ENCODE data around the gene NRN1L.

NRN1L gene

DNA sequence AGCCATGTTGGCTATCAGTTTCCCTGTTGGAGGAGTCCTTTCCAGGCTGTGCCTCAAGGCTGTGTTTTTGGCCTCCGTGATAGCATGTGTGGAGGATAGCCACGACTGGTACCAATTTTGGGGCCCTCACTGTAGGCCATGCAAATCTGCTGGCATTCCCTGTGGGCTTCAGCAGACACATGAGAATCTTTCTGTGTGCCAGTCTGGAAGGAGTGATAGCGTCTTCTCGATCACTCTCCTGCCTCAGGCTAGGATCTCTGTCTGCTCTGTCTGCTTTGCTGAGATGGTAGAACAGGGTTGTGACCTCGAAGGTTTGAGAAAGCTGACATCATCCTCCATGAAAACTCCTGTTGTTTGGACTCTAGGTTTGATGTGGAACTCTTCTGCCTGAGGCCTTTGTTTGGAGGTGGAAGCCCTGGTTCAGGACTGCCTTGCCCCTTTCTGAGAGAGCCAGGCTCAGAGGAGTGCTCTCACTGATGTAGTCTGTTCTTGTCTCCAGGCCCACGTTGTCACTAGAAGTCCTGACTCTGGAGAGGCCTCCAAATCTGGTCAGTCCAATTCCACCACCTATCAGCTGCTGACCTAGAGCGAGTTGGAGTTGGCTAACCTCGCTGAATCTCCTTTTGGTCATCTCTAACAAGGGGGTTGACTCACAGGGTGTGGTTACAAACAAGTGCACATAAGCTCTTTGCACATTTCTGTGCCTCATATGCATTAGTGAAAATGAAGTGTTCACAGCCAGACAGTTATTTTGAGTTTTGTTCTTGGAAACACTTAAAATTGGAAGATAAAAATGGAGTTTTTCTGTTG is 23.9 kb upstream of the NRN1L start:
- no peak for TF ChIP-seq FOXP2 (optimal IDR thresholded peaks at IDR 0.05; ENCODE audit: borderline replicate concordance, extremely low read depth, extremely low read length, insufficient read depth)
- no peak for TF ChIP-seq POLR2AphosphoS5 (IDR thresholded peaks at IDR 0.05; ENCODE audit: low read depth, low read length)

GRCh38 chr16:67861877-67862276 is 22.8 kb upstream of the NRN1L start:
- TF ChIP-seq POLR2AphosphoS5 (IDR thresholded peaks at IDR 0.05; ENCODE audit: low read depth, low read length): no peak
- TF ChIP-seq TAF1 (IDR thresholded peaks at IDR 0.05; ENCODE audit: borderline replicate concordance, insufficient read depth, low read length): no peak
- TF ChIP-seq, protein P1, sequence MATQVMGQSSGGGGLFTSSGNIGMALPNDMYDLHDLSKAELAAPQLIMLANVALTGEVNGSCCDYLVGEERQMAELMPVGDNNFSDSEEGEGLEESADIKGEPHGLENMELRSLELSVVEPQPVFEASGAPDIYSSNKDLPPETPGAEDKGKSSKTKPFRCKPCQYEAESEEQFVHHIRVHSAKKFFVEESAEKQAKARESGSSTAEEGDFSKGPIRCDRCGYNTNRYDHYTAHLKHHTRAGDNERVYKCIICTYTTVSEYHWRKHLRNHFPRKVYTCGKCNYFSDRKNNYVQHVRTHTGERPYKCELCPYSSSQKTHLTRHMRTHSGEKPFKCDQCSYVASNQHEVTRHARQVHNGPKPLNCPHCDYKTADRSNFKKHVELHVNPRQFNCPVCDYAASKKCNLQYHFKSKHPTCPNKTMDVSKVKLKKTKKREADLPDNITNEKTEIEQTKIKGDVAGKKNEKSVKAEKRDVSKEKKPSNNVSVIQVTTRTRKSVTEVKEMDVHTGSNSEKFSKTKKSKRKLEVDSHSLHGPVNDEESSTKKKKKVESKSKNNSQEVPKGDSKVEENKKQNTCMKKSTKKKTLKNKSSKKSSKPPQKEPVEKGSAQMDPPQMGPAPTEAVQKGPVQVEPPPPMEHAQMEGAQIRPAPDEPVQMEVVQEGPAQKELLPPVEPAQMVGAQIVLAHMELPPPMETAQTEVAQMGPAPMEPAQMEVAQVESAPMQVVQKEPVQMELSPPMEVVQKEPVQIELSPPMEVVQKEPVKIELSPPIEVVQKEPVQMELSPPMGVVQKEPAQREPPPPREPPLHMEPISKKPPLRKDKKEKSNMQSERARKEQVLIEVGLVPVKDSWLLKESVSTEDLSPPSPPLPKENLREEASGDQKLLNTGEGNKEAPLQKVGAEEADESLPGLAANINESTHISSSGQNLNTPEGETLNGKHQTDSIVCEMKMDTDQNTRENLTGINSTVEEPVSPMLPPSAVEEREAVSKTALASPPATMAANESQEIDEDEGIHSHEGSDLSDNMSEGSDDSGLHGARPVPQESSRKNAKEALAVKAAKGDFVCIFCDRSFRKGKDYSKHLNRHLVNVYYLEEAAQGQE (IDR thresholded peaks at IDR 0.05; ENCODE audit: insufficient read depth in 1 of 2, low read depth in 2 of 2, low read length in 2 of 2): no peak
- no peak for TF ChIP-seq SIN3A (IDR thresholded peaks at IDR 0.05; ENCODE audit: borderline replicate concordance, insufficient read depth, low read length)
- TF ChIP-seq FOXP2 (optimal IDR thresholded peaks at IDR 0.05; ENCODE audit: borderline replicate concordance, extremely low read depth, extremely low read length, insufficient read depth): no peak

DNA sequence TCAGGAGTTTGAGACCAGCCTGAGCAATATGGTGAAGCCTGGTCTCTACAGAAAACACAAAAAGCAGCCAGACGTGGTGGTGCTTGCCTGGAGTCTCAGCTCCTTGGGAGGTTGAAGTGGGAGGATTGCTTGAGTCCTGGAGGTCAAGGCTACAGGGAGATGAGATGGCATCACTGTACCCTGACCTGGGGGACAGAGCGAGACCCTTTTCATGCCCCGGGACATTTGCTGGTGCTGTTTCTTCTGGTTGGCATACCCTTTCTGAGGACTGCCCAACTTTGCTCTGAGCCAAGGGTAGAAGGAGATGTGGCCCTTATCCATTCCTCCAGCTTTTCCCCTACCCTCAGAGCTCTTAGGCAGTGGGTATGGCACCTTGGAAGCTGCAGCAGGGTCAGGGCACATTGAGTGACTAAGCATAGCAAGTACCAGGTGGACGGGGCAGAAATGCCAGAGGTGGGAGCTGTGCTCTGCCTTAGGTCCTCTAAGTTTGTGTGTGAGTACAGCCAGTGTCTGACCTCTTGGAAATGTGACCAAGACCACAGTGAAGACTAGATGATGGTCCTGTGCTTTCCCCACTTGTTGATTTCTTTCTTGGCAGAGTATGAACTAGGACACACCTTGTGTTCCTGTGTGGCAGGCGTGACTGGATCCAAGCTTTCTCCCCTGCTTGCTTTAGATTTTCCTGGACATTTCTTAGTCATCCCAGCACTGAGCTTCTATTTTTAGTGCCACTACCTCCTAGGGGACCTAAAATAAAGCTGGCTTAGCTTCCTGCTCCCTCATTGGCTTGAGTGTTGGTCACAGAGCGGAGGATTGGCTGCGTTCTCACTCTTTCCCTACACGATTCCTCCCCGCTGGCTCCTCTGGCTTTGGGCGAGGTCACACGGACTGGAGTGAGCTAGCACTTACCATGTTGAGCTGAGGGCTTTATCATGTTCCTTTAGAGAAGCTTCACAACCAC is 21.8 kb upstream of the NRN1L start:
- TF ChIP-seq SIN3A (IDR thresholded peaks at IDR 0.05; ENCODE audit: borderline replicate concordance, insufficient read depth, low read length): no peak

DNA sequence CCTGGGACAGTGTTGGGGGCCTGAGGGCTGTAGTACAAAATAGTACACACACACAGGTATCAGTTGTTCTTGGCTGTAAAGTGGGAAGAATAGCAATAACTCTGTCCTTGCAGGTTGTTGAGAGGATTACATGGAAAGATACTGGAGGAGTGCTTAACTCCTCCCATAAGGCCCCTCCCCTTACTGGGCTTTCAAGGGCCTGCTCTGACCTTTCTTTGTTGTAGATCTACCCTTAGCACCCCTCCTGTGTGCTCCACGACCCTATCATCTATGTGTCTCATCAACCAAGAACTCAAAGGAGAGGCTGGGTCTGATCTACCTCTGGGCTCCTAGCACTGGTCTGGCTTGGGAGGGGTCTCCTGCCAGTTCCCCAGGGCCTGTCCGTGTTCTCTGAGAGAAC is 20.1 kb upstream of the NRN1L start:
- TF ChIP-seq FOXP2 (optimal IDR thresholded peaks at IDR 0.05; ENCODE audit: borderline replicate concordance, extremely low read depth, extremely low read length, insufficient read depth) (no peak), TAF1 (IDR thresholded peaks at IDR 0.05; ENCODE audit: borderline replicate concordance, insufficient read depth, low read length) (no peak), POLR2AphosphoS5 (IDR thresholded peaks at IDR 0.05; ENCODE audit: low read depth, low read length) (no peak), SIN3A (IDR thresholded peaks at IDR 0.05; ENCODE audit: borderline replicate concordance, insufficient read depth, low read length) (no peak)
- TF ChIP-seq, protein P1 (IDR thresholded peaks at IDR 0.05; ENCODE audit: insufficient read depth in 1 of 2, low read depth in 2 of 2, low read length in 2 of 2): no peak

GRCh38 chr16:67865318-67865717 is 19.4 kb upstream of the NRN1L start:
- TF ChIP-seq SIN3A (IDR thresholded peaks at IDR 0.05; ENCODE audit: borderline replicate concordance, insufficient read depth, low read length) (no peak), TAF1 (IDR thresholded peaks at IDR 0.05; ENCODE audit: borderline replicate concordance, insufficient read depth, low read length) (no peak), FOXP2 (optimal IDR thresholded peaks at IDR 0.05; ENCODE audit: borderline replicate concordance, extremely low read depth, extremely low read length, insufficient read depth) (no peak), POLR2AphosphoS5 (IDR thresholded peaks at IDR 0.05; ENCODE audit: low read depth, low read length) (no peak)
- TF ChIP-seq, protein P1 (IDR thresholded peaks at IDR 0.05; ENCODE audit: insufficient read depth in 1 of 2, low read depth in 2 of 2, low read length in 2 of 2): no peak

- TF ChIP-seq SIN3A (IDR thresholded peaks at IDR 0.05; ENCODE audit: borderline replicate concordance, insufficient read depth, low read length): no peak
- no peak for TF ChIP-seq POLR2AphosphoS5 (IDR thresholded peaks at IDR 0.05; ENCODE audit: low read depth, low read length)
- no peak for TF ChIP-seq TAF1 (IDR thresholded peaks at IDR 0.05; ENCODE audit: borderline replicate concordance, insufficient read depth, low read length)
- TF ChIP-seq, protein P1 (IDR thresholded peaks at IDR 0.05; ENCODE audit: insufficient read depth in 1 of 2, low read depth in 2 of 2, low read length in 2 of 2): no peak
- TF ChIP-seq FOXP2 (optimal IDR thresholded peaks at IDR 0.05; ENCODE audit: borderline replicate concordance, extremely low read depth, extremely low read length, insufficient read depth): no peak
These were observed 16.4 kb upstream of the NRN1L start for GRCh38 chr16:67868290-67868689.
